ENCODE results near the gene HNRNPUL2.
"Not testable (repeated sequence)": the region's sequence is repeated elsewhere in the genome, so short reads cannot be mapped to it uniquely, and the experiment has no call there.

The HNRNPUL2 gene

DNA sequence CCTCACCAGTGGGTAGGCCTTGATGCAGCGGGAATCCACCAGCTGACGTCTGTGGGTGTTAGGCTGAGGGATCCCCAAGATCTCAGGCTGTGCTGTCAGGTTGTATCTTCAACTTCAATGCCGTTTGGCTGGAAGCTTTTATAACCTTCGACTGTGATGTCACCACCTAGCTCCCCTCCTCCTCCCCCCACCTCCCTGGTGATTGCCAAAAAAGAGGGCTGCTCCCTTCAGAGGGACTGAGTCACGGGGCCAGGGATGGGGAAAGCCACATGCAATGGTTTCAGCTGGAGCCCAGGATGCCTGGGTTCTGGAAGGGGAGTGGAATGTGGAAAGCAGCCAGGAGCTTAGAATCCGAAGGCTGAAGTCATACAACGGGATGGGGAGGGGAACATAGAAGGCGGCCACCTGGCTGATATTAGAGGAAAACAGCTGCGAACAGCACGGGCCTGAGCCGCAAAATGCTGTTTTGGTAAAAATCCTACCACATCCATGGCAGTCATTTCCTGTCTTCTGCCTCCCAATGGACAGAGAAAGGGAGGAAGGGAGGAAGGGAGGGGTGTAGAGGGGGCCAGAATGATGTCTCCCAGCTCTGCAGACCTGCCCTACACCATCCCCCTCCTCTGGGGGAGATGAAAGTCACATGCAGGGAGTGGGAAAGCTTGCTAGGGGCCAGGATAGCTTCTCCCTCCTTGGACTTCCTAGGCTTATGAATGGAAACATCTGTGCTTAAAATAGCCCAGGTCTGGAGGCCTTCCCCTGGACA is 37.7 kb downstream of the HNRNPUL2 start, which contains the start of gene LRRN4CL:
LRRN4CL (minus strand) TSS at position 110 of the 763 bp plus-strand sequence. CDS start 1,022 bp downstream, outside the sequence.
- H3K4me3 Mint-ChIP-seq = no peak within 1 kb of the TSS
- H3K4me1 Mint-ChIP-seq = peaks cover 2% of the 10 kb centered on the region
- H3K9me3 Mint-ChIP-seq = no peaks in the 10 kb centered on the region
- H3K27me3 Mint-ChIP-seq = peaks cover 5% of the 10 kb centered on the region
- peaks cover 10% of the 10 kb centered on the region for H3K36me3 Mint-ChIP-seq
- no peak within 1 kb of the TSS for H3K27ac Mint-ChIP-seq

DNA sequence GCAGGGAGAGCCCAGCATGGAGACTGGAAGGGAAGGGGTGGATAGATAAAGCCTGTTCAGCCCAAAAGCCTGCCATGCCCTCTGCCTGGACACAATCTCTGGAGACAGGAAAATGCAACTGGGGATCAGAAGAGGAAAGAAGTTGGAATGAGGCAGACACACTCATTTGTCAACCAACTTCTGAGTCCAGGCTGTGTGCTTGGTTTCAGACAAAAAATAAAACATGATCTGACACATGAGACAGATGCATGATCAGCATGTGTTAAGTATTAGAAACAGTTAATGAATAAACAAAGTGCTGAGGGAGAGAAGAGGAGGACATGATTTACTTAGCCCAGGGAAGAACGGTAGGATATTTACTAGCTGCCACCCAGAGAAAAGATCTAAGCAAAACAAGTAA is 38.8 kb downstream of the HNRNPUL2 start:
- Mint-ChIP-seq H3K27ac (no peak overlapping the region), H3K27me3 (peaks cover 5% of the 10 kb centered on the region), H3K4me3 (no peak overlapping the region), H3K36me3 (peaks cover 10% of the 10 kb centered on the region), H3K4me1 (no peaks in the 10 kb centered on the region), H3K9me3 (no peaks in the 10 kb centered on the region)

- peaks cover 5% of the 10 kb centered on the region for H3K27me3 Mint-ChIP-seq
- H3K4me1 Mint-ChIP-seq = no peaks in the 10 kb centered on the region
- H3K9me3 Mint-ChIP-seq = no peaks in the 10 kb centered on the region
These were observed 39.5 kb downstream of the HNRNPUL2 start for GRCh38 chr11:62687508-62688396.

GRCh38 chr11:62682518-62682917 is 44.7 kb downstream of the HNRNPUL2 start:
- peaks cover 2% of the 10 kb centered on the region for H3K27me3 Mint-ChIP-seq
- H3K27ac Mint-ChIP-seq = no peak overlapping the region
- no peak overlapping the region for H3K4me3 Mint-ChIP-seq
- peaks cover 19% of the 10 kb centered on the region for H3K4me1 Mint-ChIP-seq
- H3K36me3 Mint-ChIP-seq = no peaks in the 10 kb centered on the region
- no peaks in the 10 kb centered on the region for H3K9me3 Mint-ChIP-seq

More at GRCh38 chr11:62687508-62688396, 39.5 kb downstream of the HNRNPUL2 start:
- H3K4me3 Mint-ChIP-seq = no peak overlapping the region
- H3K27ac Mint-ChIP-seq = no peak overlapping the region
- peaks cover 8% of the 10 kb centered on the region for H3K36me3 Mint-ChIP-seq

DNA sequence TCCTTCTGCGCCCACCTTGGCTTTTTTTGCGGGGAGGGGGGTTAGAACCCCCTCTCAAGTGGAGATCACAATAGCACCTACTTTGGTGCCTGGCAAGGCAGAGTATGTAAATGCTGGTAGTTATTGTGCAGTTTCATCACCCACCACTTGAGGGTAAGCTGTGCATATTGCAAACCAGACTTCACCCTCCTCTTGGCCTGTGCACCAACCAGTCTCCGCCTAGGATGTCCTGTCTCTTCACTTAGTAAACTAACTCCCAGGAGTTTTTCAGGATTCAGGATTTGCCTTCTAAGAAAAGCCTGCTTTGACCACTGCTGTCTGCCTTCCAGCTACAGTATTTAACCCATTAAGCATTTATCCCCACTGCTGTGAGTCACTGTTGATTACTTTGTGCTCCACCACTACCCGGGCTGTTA is 46.4 kb downstream of the HNRNPUL2 start:
- H3K4me3 Mint-ChIP-seq = peak overlapping the region; percentile 50
- peaks cover 29% of the 10 kb centered on the region for H3K4me1 Mint-ChIP-seq
- H3K9me3 Mint-ChIP-seq = no peaks in the 10 kb centered on the region
- H3K36me3 Mint-ChIP-seq = peaks cover 6% of the 10 kb centered on the region
- no peaks in the 10 kb centered on the region for H3K27me3 Mint-ChIP-seq
- peak overlapping the region; percentile 59 for H3K27ac Mint-ChIP-seq

DNA sequence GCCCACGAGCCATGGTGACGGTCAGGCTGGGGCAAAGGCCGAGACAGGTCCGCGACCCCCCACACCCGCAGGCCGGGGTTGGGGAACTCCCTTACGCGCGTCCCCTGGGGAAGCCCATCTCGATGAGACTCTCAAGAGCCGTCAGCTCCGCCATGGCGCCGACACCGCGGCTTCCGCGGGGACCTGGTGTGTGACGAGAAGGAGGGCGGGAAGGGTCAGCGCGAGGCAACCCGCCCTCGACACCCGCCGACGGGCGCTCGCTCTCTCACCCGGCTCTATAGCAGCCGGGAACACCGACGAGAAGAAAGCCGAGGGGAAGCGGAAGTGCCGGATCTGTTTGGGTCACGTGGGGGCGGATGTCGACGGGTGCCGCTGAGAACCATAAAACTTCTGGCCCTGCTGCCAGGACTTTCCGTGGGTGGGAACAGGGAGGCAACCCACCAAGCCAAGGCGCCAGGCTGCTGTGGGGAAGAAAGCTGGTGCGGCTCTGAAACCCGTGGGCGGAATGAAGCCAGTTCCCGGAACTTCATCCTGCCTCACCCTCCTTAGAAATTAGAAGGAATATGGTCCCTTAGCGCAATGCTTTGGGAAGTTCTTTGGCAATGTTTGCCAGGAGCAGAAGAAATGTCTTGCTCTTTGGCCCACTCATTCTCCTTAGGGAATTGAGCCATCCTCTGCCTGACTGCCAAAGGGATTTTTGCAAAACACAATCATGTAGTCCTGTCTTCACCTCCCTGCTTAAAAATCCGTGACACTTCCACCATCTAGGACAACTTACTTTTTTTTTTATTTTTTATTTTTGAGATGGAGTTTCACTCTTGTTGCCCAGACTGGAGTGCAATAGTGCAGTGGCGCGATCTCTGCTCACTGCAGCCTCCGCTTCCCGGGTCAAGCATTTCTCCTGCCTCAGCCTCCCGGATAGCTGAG is 48.2 kb downstream of the HNRNPUL2 start, which contains the start of gene UBXN1:
UBXN1 (minus strand) TSS at position 304 of the 927 bp plus-strand sequence; CDS start at position 154, 150 bp downstream.
- Mint-ChIP-seq H3K4me1 (peaks cover 32% of the 10 kb centered on the region), H3K27me3 (no peaks in the 10 kb centered on the region), H3K27ac (peak within 1 kb of the TSS; percentile 95), H3K4me3 (peak within 1 kb of the TSS; percentile 90), H3K36me3 (peaks cover 8% of the 10 kb centered on the region), H3K9me3 (no peaks in the 10 kb centered on the region)

DNA sequence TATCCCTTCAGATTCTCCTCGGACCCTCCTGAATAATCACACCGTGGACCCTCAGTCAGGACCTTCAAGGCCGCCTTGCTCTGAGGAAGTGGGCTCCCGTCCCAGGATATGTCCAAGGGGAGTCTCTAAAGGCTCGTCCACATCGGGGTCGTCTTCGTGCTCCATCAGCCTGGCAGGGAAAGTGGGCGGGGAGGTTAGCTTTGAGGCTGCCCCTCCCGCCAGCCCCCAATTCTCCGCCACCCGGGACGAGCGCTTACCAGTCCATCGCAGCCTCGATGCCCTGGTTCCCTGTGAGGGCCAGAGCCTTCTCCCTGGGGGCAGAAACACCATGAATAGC is 48.9 kb downstream of the HNRNPUL2 start:
- H3K36me3 Mint-ChIP-seq = peaks cover 8% of the 10 kb centered on the region
- H3K4me3 Mint-ChIP-seq = peak overlapping the region; percentile 90
- H3K9me3 Mint-ChIP-seq = no peaks in the 10 kb centered on the region
- H3K4me1 Mint-ChIP-seq = peaks cover 32% of the 10 kb centered on the region
- H3K27me3 Mint-ChIP-seq = no peaks in the 10 kb centered on the region
- H3K27ac Mint-ChIP-seq = peak overlapping the region; percentile 95

DNA sequence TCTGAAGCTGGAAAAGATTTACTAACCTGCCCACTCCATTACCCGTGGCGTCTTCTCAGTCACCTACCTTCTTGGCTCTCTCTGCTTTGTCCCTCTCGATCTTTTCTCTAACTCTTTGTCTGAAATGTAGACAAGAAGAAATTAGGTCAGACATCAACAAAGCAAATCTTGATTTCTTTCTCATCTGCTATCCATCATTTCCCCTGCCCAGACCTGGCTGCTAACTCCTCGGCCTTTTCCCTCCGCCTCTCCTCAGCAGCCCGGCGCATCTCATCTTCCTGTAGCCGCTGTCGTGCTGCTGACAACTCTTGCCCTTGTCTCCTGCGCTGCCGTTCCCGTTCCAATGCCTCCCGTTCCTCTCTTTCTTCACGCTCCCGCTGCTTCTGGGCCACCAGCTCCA is 49.5 kb downstream of the HNRNPUL2 start:
- H3K36me3 Mint-ChIP-seq = peaks cover 8% of the 10 kb centered on the region
- H3K27me3 Mint-ChIP-seq = no peaks in the 10 kb centered on the region
- H3K4me3 Mint-ChIP-seq = peak overlapping the region; percentile 90
- peak overlapping the region; percentile 48 for H3K27ac Mint-ChIP-seq
- peaks cover 32% of the 10 kb centered on the region for H3K4me1 Mint-ChIP-seq
- H3K9me3 Mint-ChIP-seq = no peaks in the 10 kb centered on the region

GRCh38 chr11:62677156-62677555 is 50.1 kb downstream of the HNRNPUL2 start:
- Mint-ChIP-seq H3K27me3 (no peaks in the 10 kb centered on the region), H3K9me3 (no peaks in the 10 kb centered on the region), H3K36me3 (peaks cover 8% of the 10 kb centered on the region), H3K27ac (peak overlapping the region; percentile 82), H3K4me3 (peak overlapping the region; percentile 90), H3K4me1 (peaks cover 36% of the 10 kb centered on the region)

GRCh38 chr11:62676698-62677097 is 50.6 kb downstream of the HNRNPUL2 start:
- Mint-ChIP-seq H3K4me3 (peak overlapping the region; percentile 90), H3K27ac (peak overlapping the region; percentile 82), H3K27me3 (no peaks in the 10 kb centered on the region), H3K9me3 (no peaks in the 10 kb centered on the region), H3K36me3 (peaks cover 8% of the 10 kb centered on the region), H3K4me1 (peaks cover 38% of the 10 kb centered on the region)

DNA sequence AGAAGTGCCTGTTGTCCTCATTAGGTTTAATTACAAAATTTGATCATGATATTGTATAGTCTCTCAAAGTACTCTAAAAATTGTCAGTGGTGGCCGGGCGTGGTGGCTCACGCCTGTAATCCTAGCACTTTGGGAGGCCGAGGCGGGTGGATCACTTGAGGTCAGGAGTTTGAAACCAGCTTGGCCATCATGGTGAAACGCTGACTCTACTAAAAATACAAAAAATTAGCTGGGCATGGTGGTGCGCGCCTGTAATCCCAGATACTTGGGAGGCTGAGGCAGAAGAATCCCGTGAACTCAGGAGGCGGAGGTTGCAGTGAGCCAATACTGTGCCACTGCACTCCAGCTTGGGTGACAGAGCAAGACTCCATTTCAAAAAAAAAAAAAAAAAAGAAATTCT is 51.8 kb downstream of the HNRNPUL2 start:
- not testable (repeated sequence) for H3K27ac Mint-ChIP-seq, H3K9me3 Mint-ChIP-seq, H3K36me3 Mint-ChIP-seq, H3K27me3 Mint-ChIP-seq, H3K4me3 Mint-ChIP-seq
- H3K4me1 Mint-ChIP-seq = peaks cover 42% of the 10 kb centered on the region

DNA sequence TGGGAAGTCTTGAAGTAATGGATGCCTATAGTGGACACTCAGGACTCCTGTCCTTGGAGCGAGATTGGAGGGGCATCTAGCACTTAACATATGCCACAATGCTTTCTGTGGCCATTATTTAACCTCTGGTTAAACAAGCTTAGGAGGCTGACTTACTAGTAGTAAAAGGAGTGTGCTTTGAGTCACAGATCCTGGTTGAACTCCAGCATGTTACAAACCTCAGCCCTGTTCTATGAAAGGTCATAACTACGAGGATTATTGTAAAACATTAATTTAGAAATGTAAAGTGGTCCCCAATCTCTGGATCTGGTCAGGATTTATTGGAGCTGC is 54.1 kb downstream of the HNRNPUL2 start:
- no peaks in the 10 kb centered on the region for H3K27me3 Mint-ChIP-seq
- peak overlapping the region; percentile 100 for H3K4me3 Mint-ChIP-seq
- H3K27ac Mint-ChIP-seq = no peak overlapping the region
- peaks cover 11% of the 10 kb centered on the region for H3K36me3 Mint-ChIP-seq
- peaks cover 47% of the 10 kb centered on the region for H3K4me1 Mint-ChIP-seq
- H3K9me3 Mint-ChIP-seq = no peaks in the 10 kb centered on the region

GRCh38 chr11:62671608-62672389 is 55.5 kb downstream of the HNRNPUL2 start, which contains the start of the genes LBHD1 and UQCC3:
TSS of gene LBHD1 (minus strand) at chr11:62672267. CDS start at chr11:62670031, 2,236 bp downstream.
TSS of gene UQCC3 (plus strand) at chr11:62671673. CDS start at chr11:62671746, 73 bp downstream.
- H3K9me3 Mint-ChIP-seq = no peaks in the 10 kb centered on the region
- peak within 1 kb of the TSS; percentile 100 for H3K4me3 Mint-ChIP-seq
- H3K36me3 Mint-ChIP-seq = peaks cover 11% of the 10 kb centered on the region
- H3K4me1 Mint-ChIP-seq = peaks cover 45% of the 10 kb centered on the region
- peak within 1 kb of the TSS; percentile 96 for H3K27ac Mint-ChIP-seq
- H3K27me3 Mint-ChIP-seq = no peaks in the 10 kb centered on the region

DNA sequence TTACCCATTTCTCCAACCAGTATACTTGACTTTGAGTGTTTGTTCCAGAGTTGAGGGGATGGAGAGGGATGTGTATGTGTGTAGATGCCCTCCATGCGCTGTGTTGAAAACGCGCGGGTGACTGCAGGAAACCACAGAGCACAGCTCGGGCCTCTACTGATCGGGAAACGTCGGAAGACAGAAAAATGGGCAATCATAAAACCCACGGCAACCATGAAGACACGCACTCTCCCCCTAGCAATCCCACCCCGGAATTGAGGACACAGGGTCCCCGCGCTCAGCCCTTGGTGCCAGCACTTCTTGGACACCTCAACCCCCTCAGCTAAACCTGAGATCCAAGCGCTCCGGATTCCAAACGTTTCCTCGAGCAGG is 56.0 kb downstream of the HNRNPUL2 start:
- Mint-ChIP-seq H3K36me3 (peaks cover 10% of the 10 kb centered on the region), H3K4me1 (peaks cover 48% of the 10 kb centered on the region), H3K9me3 (no peaks in the 10 kb centered on the region), H3K27me3 (no peaks in the 10 kb centered on the region), H3K4me3 (peak overlapping the region; percentile 100), H3K27ac (peak overlapping the region; percentile 96)
